ENCODE results near the gene NTNG1. TPM values are rescaled to one million over a fixed set of nuclear protein-coding genes. Genes with fewer than 3 reads are reported as not detected.

Gene NTNG1
- total RNA-seq, 1 donor from 2014 or later: 0.79 TPM

GRCh38 chr1:107467286-107467685 lies 326.4 kb downstream of the NTNG1 start:
- H3K9me3 Mint-ChIP-seq: no peaks in the 10 kb centered on the region
- no peak overlapping the region for H3K4me3 ChIP-seq
- no peaks in the 10 kb centered on the region for H3K4me1 ChIP-seq
- H3K27ac Mint-ChIP-seq: no peak overlapping the region
- no peak overlapping the region for H3K4me3 Mint-ChIP-seq
- no peak overlapping the region for H3K4me2 ChIP-seq
- H3K27me3 ChIP-seq: no peaks in the 10 kb centered on the region
- H3K27me3 Mint-ChIP-seq (ENCODE audit: insufficient read depth, low read depth): no peaks in the 10 kb centered on the region
- no peaks in the 10 kb centered on the region for H3K36me3 Mint-ChIP-seq
- no peak for TF ChIP-seq EZH2 (IDR thresholded peaks at IDR 0.05)
- no peak for TF ChIP-seq CTCF (IDR thresholded peaks at IDR 0.05)
- no peak for TF ChIP-seq EZH2phosphoT487 (IDR thresholded peaks at IDR 0.05)
- no peaks in the 10 kb centered on the region for H3K79me2 ChIP-seq (ENCODE audit: low read depth)
- H4K20me1 ChIP-seq (ENCODE audit: low read depth): no peaks in the 10 kb centered on the region
- H3K9me3 ChIP-seq (ENCODE audit: low read depth): no peaks in the 10 kb centered on the region
- H2AFZ ChIP-seq (replicated peaks): no peak overlapping the region
- H3K9ac ChIP-seq: no peak overlapping the region
- H3K4me1 Mint-ChIP-seq: peaks cover 6% of the 10 kb centered on the region
- H3F3A ChIP-seq (ENCODE audit: low read depth): no peaks in the 10 kb centered on the region
- H3K27ac ChIP-seq: no peak overlapping the region
- DNase-seq (ENCODE audit: low spot score): no peak
- no peaks in the 10 kb centered on the region for H3K36me3 ChIP-seq

- Mint-ChIP-seq H3K9me3 (no peaks in the 10 kb centered on the region), H3K27me3 (ENCODE audit: insufficient read depth, low read depth) (no peaks in the 10 kb centered on the region), H3K4me1 (peaks cover 6% of the 10 kb centered on the region), H3K4me3 (no peak overlapping the region), H3K27ac (no peak overlapping the region), H3K36me3 (no peaks in the 10 kb centered on the region)
- Histone ChIP-seq H3K27me3 (no peaks in the 10 kb centered on the region), H3K27ac (no peak overlapping the region), H3K4me2 (no peak overlapping the region), H4K20me1 (ENCODE audit: low read depth) (no peaks in the 10 kb centered on the region), H3F3A (ENCODE audit: low read depth) (no peaks in the 10 kb centered on the region), H3K9ac (no peak overlapping the region), H3K4me3 (no peak overlapping the region), H2AFZ (replicated peaks) (no peak overlapping the region), H3K79me2 (ENCODE audit: low read depth) (no peaks in the 10 kb centered on the region), H3K4me1 (no peaks in the 10 kb centered on the region), H3K9me3 (ENCODE audit: low read depth) (no peaks in the 10 kb centered on the region), H3K36me3 (no peaks in the 10 kb centered on the region)
- no peak for DNase-seq (ENCODE audit: low spot score)
- no peak for TF ChIP-seq EZH2phosphoT487 (IDR thresholded peaks at IDR 0.05)
- no peak for TF ChIP-seq CTCF (IDR thresholded peaks at IDR 0.05)
- TF ChIP-seq EZH2 (IDR thresholded peaks at IDR 0.05): no peak
These were observed 327.0 kb downstream of the NTNG1 start for GRCh38 chr1:107467811-107468210.

GRCh38 chr1:107473065-107473464 lies 332.2 kb downstream of the NTNG1 start:
- H3K36me3 ChIP-seq: no peaks in the 10 kb centered on the region
- H3K9me3 ChIP-seq (ENCODE audit: low read depth): no peaks in the 10 kb centered on the region
- peaks cover 2% of the 10 kb centered on the region for H3K27me3 Mint-ChIP-seq (ENCODE audit: insufficient read depth, low read depth)
- H2AFZ ChIP-seq (replicated peaks): no peak overlapping the region
- no peak overlapping the region for H3K27ac ChIP-seq
- no peak overlapping the region for H3K9ac ChIP-seq
- H3K27ac Mint-ChIP-seq: no peak overlapping the region
- no peaks in the 10 kb centered on the region for H3K9me3 Mint-ChIP-seq
- H3K79me2 ChIP-seq (ENCODE audit: low read depth): no peaks in the 10 kb centered on the region
- H3F3A ChIP-seq (ENCODE audit: low read depth): peaks cover 7% of the 10 kb centered on the region
- no peak overlapping the region for H3K4me2 ChIP-seq
- no peak for TF ChIP-seq EZH2phosphoT487 (IDR thresholded peaks at IDR 0.05)
- no peak for TF ChIP-seq EZH2 (IDR thresholded peaks at IDR 0.05)
- TF ChIP-seq CTCF (IDR thresholded peaks at IDR 0.05): no peak
- H3K4me1 Mint-ChIP-seq: peaks cover 3% of the 10 kb centered on the region
- peaks cover 12% of the 10 kb centered on the region for H3K4me1 ChIP-seq
- H3K4me3 Mint-ChIP-seq: no peak overlapping the region
- H3K27me3 ChIP-seq: no peaks in the 10 kb centered on the region
- no peak for DNase-seq (ENCODE audit: low spot score)
- no peaks in the 10 kb centered on the region for H4K20me1 ChIP-seq (ENCODE audit: low read depth)
- H3K36me3 Mint-ChIP-seq: no peaks in the 10 kb centered on the region
- no peak overlapping the region for H3K4me3 ChIP-seq

Data from neural progenitor cell (in vitro differentiated cells).